T-cell (primary cell): Measurements from ENCODE around the gene NOC2L. TPM values are rescaled to one million over a fixed set of nuclear protein-coding genes. Genes with fewer than 3 reads are reported as not detected.

Experiments used
- ATAC-seq, 4 experiments: fragments of 200-7000 bp in 3 of 4; fragments of 150-1000 bp in 1 of 4; cut with Tn5 transposase; replicated peaks in 1 of 4; 1 replicate in 3 of 4; 2 replicates in 1 of 4; pipeline ENCODE4 v1.10.0; 2021; ENCODE audit warnings: moderate library complexity in 3 of 4, mild to moderate bottlenecking in 2 of 4, moderate number of reproducible peaks in 1 of 4
- CTCF ChIA-PET, 2 donors: fragments of 300-600 bp; sonication (Branson Sonifier 250); formaldehyde crosslinking; loops; one replicate each; lab custom pipeline; 2022; ENCODE audit warnings: antibody characterized with exemption in 2 of 2; lab: Charles Lee
- POLR2A ChIA-PET, 2 donors: fragments of 300-600 bp; sonication (Branson Sonifier 250); formaldehyde crosslinking; loops; one replicate each; lab custom pipeline; 2022; ENCODE audit warnings: antibody characterized with exemption in 2 of 2; lab: Charles Lee
- DNase-seq, 35 experiments: peaks; one replicate each; pipeline versions ENCODE4 v3.0.0 to v3.0.0-alpha.2; 2013 to 2023
- H3K27ac ChIP-seq: one replicate; pipeline ENCODE4 v1.5.1; 2013; ENCODE audit warnings: low read length
- H3K27me3 ChIP-seq, 2 experiments: replicated peaks in 1 of 2; 1 replicate in 1 of 2; 2 replicates in 1 of 2; pipeline versions ENCODE4 v1.6.1 to v1.7.0; 2013; ENCODE audit warnings: low read length in 1 of 2, mixed read lengths in 1 of 2; ENCODE audit not compliant: control insufficient read depth in 2 of 2, insufficient read depth in 2 of 2; ENCODE audit errors: extremely low read depth in 1 of 2
- H3K36me3 ChIP-seq, 2 donors: 1 replicate in 1 of 2; 2 replicates in 1 of 2; pipeline versions ENCODE4 v1.6.1 to v1.7.0; 2013; ENCODE audit warnings: low read length in 1 of 2; ENCODE audit not compliant: control insufficient read depth in 2 of 2, insufficient read depth in 1 of 2; ENCODE audit errors: extremely low read depth in 1 of 2
- H3K4me1 ChIP-seq, 2 experiments: 1 replicate in 1 of 2; 2 replicates in 1 of 2; pipeline versions ENCODE4 v1.6.1 to v1.7.0; 2013; ENCODE audit warnings: low read length in 2 of 2, mixed read lengths in 1 of 2; ENCODE audit not compliant: insufficient read depth in 2 of 2, control insufficient read depth in 1 of 2; ENCODE audit errors: extremely low read depth in 1 of 2
- H3K4me3 ChIP-seq, 2 donors: 1 replicate in 1 of 2; 2 replicates in 1 of 2; pipeline versions ENCODE4 v1.5.1 to v1.7.0; 2013; ENCODE audit warnings: mild to moderate bottlenecking in 2 of 2, low read length in 1 of 2, moderate library complexity in 1 of 2; ENCODE audit not compliant: control insufficient read depth in 1 of 2; ENCODE audit errors: extremely low read depth in 1 of 2
- H3K9me3 ChIP-seq: 2 replicates; pipeline ENCODE4 v1.7.0; 2013
- H3K27ac Mint-ChIP-seq, 2 donors: one replicate each; pipeline ENCODE4 v1.8.0; 2020 to 2021; ENCODE audit warnings: mild to moderate bottlenecking in 2 of 2, mixed read lengths in 2 of 2
- H3K27me3 Mint-ChIP-seq, 2 donors: one replicate each; pipeline ENCODE4 v1.8.0; 2021 to 2022; ENCODE audit warnings: mixed read lengths in 2 of 2
- H3K36me3 Mint-ChIP-seq: one replicate; pipeline ENCODE4 v1.8.0; 2021; ENCODE audit warnings: mixed read lengths
- H3K4me1 Mint-ChIP-seq, 3 donors: one replicate each; pipeline ENCODE4 v1.8.0; 2020 to 2022; ENCODE audit warnings: mixed read lengths in 3 of 3, mild to moderate bottlenecking in 1 of 3
- H3K4me3 Mint-ChIP-seq, 3 donors: one replicate each; pipeline ENCODE4 v1.8.0; 2020 to 2022; ENCODE audit warnings: mild to moderate bottlenecking in 3 of 3, mixed read lengths in 3 of 3, moderate library complexity in 3 of 3
- H3K9me3 Mint-ChIP-seq, 3 donors: one replicate each; pipeline ENCODE4 v1.8.0; 2020 to 2022; ENCODE audit warnings: mixed read lengths in 3 of 3
- WGBS: methylation state at CpG from one replicate; pipeline ENCODE4 v1.1.5; 2013; ENCODE audit warnings: missing lambda C conversion rate; ENCODE audit not compliant: insufficient coverage; 5-methylcytosine and 5-hydroxymethylcytosine counted together
- total RNA-seq, 35 experiments: library from RNA in 6 of 35; stranded (reverse) in 6 of 35; fragments of 120-200 nt in 1 of 35; gene quantifications; one replicate each; pipeline versions ENCODE4 v1.2.1 to v1.2.4 and lab custom pipeline; 2013 to 2026

The NOC2L gene
- total RNA-seq, 5 donors from 2014 or later (not counting 1 experiment from before 2014, with no cell fraction given): 58.7 to 92.2 (median 83.4) TPM

DNA sequence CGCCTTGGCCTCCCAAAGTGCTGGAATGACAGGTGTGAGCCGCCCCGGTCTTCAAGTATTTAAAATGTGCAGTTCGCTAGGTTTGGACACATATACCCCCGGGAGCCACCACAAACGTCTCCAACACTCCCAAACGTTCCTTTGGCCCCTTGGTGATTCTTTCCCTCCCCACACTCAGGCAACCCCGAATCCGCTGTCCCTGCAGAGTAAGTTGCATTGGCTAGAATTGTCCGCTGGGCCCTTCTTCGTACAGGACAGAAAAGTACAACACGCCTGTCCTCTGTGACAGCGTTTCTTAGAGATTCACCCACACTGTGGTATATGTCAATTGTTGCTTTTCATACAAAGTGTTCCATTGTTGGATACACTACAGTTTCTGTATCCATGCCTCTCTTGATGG is 26.1 kb upstream of the NOC2L start:
- ATAC-seq (no peak), DNase-seq (no peak)
- H3K27ac Mint-ChIP-seq: no peak overlapping the region
- no peaks in the 10 kb centered on the region for H3K4me1 Mint-ChIP-seq
- peaks cover 2 to 52% of the 10 kb centered on the region in 2 experiments for H3K27me3 ChIP-seq
- H3K4me3 ChIP-seq: no peak overlapping the region
- H3K36me3 Mint-ChIP-seq: no peaks in the 10 kb centered on the region
- ChIA-PET CTCF (interaction anchor here (0.6 to 1.1 kb wide), 2 partner anchors 126 to 519 kb away, joined by 3 to 4 read pairs; no protein-coding TSS in a partner anchor), POLR2A (no interaction called here)
- 83% methylated on average over 9 of the region's 13 CpGs for WGBS
- H3K27ac ChIP-seq: no peak overlapping the region
- peaks cover 0 to 6% of the 10 kb centered on the region in 2 experiments for H3K4me1 ChIP-seq
- H3K27me3 Mint-ChIP-seq: peaks cover 15 to 37% of the 10 kb centered on the region in 2 donors
- no peaks in the 10 kb centered on the region for H3K36me3 ChIP-seq
- H3K9me3 ChIP-seq: no peaks in the 10 kb centered on the region
- H3K9me3 Mint-ChIP-seq: no peaks in the 10 kb centered on the region
- no peak overlapping the region for H3K4me3 Mint-ChIP-seq

DNA sequence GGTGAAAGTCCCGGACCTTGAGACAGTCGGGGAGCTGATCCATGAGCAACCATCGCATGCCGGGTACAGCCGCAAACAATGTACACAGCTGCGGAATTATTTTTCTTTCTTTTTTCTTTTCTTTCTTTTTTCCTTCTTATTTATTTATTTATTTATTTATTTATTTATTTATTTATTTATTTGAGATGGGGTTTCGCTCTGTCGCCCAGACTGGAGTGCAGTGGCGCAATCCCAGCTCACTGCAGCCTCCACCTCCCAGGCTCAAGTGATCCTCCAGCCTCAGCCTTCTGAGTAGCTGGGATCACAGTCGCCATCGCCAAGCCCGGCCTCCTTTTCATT is 25.4 kb upstream of the NOC2L start:
- Mint-ChIP-seq H3K4me3 (no peak overlapping the region), H3K36me3 (no peaks in the 10 kb centered on the region), H3K27me3 (peaks cover 15 to 37% of the 10 kb centered on the region in 2 donors), H3K4me1 (no peaks in the 10 kb centered on the region), H3K9me3 (no peaks in the 10 kb centered on the region), H3K27ac (no peak overlapping the region)
- ATAC-seq: no peak
- Histone ChIP-seq H3K27me3 (peaks cover 2 to 51% of the 10 kb centered on the region in 2 experiments), H3K36me3 (no peaks in the 10 kb centered on the region), H3K4me1 (peaks cover 0 to 6% of the 10 kb centered on the region in 2 experiments), H3K9me3 (no peaks in the 10 kb centered on the region), H3K4me3 (no peak overlapping the region), H3K27ac (no peak overlapping the region)
- POLR2A ChIA-PET: no interaction called here
- WGBS: 7% methylated on average over 2 of the region's 12 CpGs
- CTCF ChIA-PET: interaction anchor here (0.6 to 1.1 kb wide), 5 partner anchors 9 to 520 kb away, joined by 3 to 4 read pairs (median 3); no protein-coding TSS in a partner anchor
- DNase-seq: no peak

DNA sequence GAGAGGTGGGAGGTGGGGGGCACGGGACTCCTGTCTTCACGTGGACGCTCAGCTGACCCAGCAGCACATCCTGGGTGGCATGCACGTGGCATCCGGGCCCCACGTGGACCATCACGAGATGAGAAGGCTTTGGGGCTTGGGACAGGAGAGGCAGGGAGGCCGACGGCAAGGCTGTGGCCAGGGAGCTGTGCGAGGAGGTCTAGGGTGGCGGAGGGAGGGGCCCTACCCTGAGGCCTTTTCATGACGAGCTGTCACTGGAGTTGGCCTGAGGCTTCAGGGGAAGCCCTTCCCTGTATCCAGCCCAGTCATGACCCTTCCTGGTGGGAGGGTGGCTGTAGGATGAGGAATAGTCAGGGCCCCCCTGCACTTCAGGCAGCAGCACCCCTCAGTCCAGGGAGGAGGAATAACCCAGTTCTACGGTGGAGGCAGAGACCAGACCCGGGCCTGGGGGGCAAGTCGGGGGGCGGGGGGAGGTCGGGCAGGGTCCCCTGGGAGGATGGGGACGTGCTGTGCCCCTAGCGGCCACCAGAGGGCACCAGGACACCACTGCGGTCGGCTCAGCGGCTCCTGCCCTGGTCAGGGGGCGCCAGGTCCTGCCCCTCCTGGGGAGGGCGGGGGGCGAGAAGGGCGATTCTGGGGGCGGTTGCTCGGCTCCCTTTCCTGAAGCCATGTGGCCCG is 24.9 kb upstream of the NOC2L start:
- H3K4me1 Mint-ChIP-seq: no peaks in the 10 kb centered on the region
- H3K9me3 ChIP-seq: no peaks in the 10 kb centered on the region
- ChIA-PET CTCF (interaction anchor here (0.6 to 1.1 kb wide), 4 partner anchors 9 to 520 kb away, joined by 3 to 4 read pairs (median 3); no protein-coding TSS in a partner anchor), POLR2A (no interaction called here)
- peak; percentile 73 to 84 (median 78) for ATAC-seq
- peaks cover 0 to 6% of the 10 kb centered on the region in 2 experiments for H3K4me1 ChIP-seq
- H3K4me3 Mint-ChIP-seq: no peak overlapping the region
- no peaks in the 10 kb centered on the region for H3K9me3 Mint-ChIP-seq
- peak in 27 of 35 experiments; percentile 27 to 75 (median 52) for DNase-seq
- no peak overlapping the region for H3K27ac Mint-ChIP-seq
- H3K36me3 Mint-ChIP-seq: no peaks in the 10 kb centered on the region
- peaks cover 2 to 53% of the 10 kb centered on the region in 2 experiments for H3K27me3 ChIP-seq
- H3K4me3 ChIP-seq: no peak overlapping the region
- 10% methylated on average over 22 of the region's 29 CpGs for WGBS
- peaks cover 12 to 37% of the 10 kb centered on the region in 2 donors for H3K27me3 Mint-ChIP-seq
- no peak overlapping the region for H3K27ac ChIP-seq
- no peaks in the 10 kb centered on the region for H3K36me3 ChIP-seq

DNA sequence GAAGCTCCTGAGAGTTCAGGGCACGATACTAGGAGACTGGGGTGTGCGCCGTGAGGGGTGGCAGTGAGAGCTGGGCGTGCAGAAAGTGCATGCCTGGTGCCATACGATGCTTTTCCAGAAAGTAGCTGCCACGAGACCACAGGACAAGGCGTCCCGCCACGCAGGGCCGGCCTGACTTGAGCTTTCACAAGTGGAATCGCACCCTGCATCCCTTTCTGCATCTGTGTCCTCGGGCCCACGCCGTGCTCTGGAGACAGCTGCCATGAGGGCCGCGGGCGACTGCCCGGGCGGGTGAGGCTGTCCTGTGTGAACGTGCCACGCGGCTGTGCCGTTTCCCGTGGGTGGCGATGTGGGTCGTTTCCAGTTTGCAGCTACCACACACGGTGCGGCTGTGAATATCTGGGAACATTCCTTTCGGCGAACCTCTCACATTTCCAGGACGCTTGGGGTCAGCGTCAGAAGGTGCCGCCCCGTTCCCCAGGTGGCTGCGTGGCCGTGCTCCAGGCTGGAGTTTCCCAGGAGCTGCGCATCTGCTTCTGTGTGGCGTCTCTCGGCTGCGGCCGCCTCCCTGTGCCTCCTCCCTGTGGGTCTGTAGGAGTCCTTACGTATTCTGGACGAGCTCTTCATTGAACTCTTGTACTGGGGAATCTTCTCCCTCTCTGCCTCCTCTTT is 23.8 kb upstream of the NOC2L start:
- 83% methylated on average over 36 of the region's 43 CpGs for WGBS
- ATAC-seq (no peak), DNase-seq (peak in 1 of 35 experiments; percentile 3)
- no peaks in the 10 kb centered on the region for H3K36me3 ChIP-seq
- POLR2A ChIA-PET: no interaction called here
- H3K27me3 ChIP-seq: peaks cover 2 to 61% of the 10 kb centered on the region in 2 experiments
- H3K9me3 ChIP-seq: no peaks in the 10 kb centered on the region
- Mint-ChIP-seq H3K27ac (no peak overlapping the region), H3K9me3 (no peaks in the 10 kb centered on the region), H3K27me3 (peaks cover 8 to 36% of the 10 kb centered on the region in 2 donors), H3K36me3 (no peaks in the 10 kb centered on the region), H3K4me1 (peaks cover 0 to 3% (median 0%) of the 10 kb centered on the region in 3 donors), H3K4me3 (no peak overlapping the region)
- CTCF ChIA-PET: interaction anchor here (0.5 to 1.2 kb wide), 3 partner anchors 30 to 81 kb away, joined by 3 to 5 read pairs (median 4); partner anchors contain the start of gene ISG15 (in 1 of the 2)
- peaks cover 0 to 6% of the 10 kb centered on the region in 2 experiments for H3K4me1 ChIP-seq
- no peak overlapping the region for H3K27ac ChIP-seq
- no peak overlapping the region for H3K4me3 ChIP-seq

DNA sequence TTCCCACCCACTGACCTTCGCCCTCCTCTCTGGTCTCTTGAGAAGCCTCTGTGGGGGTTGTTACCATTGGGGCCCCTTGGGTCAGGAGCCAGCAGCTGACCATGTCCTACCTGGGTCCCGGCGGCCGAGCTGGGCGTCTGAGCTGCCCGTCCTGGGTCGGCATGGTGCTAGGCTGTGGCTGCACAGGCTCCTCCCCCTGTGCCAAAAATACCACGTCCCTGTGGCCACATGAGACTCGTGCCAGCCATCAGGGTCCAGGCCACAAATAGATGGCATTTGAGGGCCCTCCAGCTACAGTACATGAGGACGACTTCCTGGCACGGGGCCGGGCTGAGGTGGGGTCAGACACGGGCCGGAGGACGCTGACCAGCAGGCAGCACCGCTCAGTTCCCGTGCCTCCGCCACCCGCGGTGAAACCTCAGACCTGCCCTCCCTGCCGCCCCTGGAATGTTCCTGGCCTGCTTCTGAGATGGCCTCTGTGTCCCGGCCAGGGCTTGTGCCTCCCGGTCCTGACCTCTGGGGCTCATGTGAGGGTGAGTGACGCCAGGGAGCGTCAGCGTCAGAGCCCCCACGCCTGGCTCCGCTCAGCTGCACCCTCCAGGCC is 23.0 kb upstream of the NOC2L start, which contains the start of gene PERM1:
Gene PERM1 (minus strand): TSS at position 139 of the 604 bp plus-strand sequence. CDS start 1,064 bp downstream, outside the sequence.
- H3K4me1 ChIP-seq: peaks cover 0 to 6% of the 10 kb centered on the region in 2 experiments
- Mint-ChIP-seq H3K4me1 (peaks cover 0 to 3% (median 0%) of the 10 kb centered on the region in 3 donors), H3K36me3 (no peaks in the 10 kb centered on the region), H3K9me3 (no peaks in the 10 kb centered on the region), H3K4me3 (no peak within 1 kb of the TSS), H3K27me3 (peaks cover 8 to 30% of the 10 kb centered on the region in 2 donors), H3K27ac (no peak within 1 kb of the TSS)
- no peak within 1 kb of the TSS for H3K27ac ChIP-seq
- CTCF ChIA-PET: no interaction called here
- WGBS: 70% methylated on average over 28 of the region's 28 CpGs
- ATAC-seq (no peak), DNase-seq (no peak)
- peaks cover 2 to 61% of the 10 kb centered on the region in 2 experiments for H3K27me3 ChIP-seq
- no peak within 1 kb of the TSS for H3K4me3 ChIP-seq
- no peaks in the 10 kb centered on the region for H3K36me3 ChIP-seq
- POLR2A ChIA-PET: no interaction called here
- no peaks in the 10 kb centered on the region for H3K9me3 ChIP-seq

DNA sequence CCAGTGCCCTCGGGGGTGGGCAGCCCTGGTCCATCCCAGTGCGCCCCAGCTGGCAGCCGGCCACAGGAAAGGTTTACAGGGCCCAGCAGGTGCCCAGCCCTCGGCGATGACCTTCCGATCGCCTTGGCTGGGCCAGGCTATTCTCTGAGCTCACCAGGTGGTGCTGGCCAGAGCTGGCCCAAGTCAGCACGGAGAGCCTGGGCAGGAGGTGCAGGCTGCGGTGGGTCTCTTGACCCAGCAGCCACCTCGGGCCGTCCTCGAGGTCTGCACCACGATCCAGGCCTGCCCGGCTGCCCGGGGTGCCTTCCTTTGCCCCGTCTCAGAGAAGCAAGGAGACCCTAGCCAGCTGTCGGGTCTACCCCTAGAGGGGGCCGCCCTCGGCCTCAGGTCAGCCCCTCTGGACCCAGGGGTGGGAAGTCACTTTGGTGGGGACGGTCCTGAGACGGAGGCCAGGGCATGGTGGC is 22.5 kb upstream of the NOC2L start:
- H3K4me1 Mint-ChIP-seq: peaks cover 0 to 3% (median 0%) of the 10 kb centered on the region in 3 donors
- CTCF ChIA-PET: interaction anchor here in 1 of 2 donors (1.4 kb wide), 1 partner anchor 21 kb away, joined by 4 read pairs; no protein-coding TSS in a partner anchor
- Histone ChIP-seq H3K9me3 (no peaks in the 10 kb centered on the region), H3K27ac (no peak overlapping the region), H3K36me3 (no peaks in the 10 kb centered on the region), H3K4me3 (no peak overlapping the region), H3K4me1 (peaks cover 0 to 6% of the 10 kb centered on the region in 2 experiments), H3K27me3 (peaks cover 2 to 61% of the 10 kb centered on the region in 2 experiments)
- WGBS: 66% methylated on average over 17 of the region's 21 CpGs
- H3K4me3 Mint-ChIP-seq: no peak overlapping the region
- DNase-seq: peak in 1 of 35 experiments; percentile 4
- POLR2A ChIA-PET: no interaction called here
- no peak for ATAC-seq
- H3K36me3 Mint-ChIP-seq: no peaks in the 10 kb centered on the region
- no peak overlapping the region for H3K27ac Mint-ChIP-seq
- H3K9me3 Mint-ChIP-seq: no peaks in the 10 kb centered on the region
- H3K27me3 Mint-ChIP-seq: peaks cover 8 to 30% of the 10 kb centered on the region in 2 donors
